ENCODE data around the gene EFCAB9. TPM values are rescaled to one million over a fixed set of nuclear protein-coding genes. Genes with fewer than 3 reads are reported as not detected.

Gene EFCAB9
- total RNA-seq: not detected
- polyA plus RNA-seq: not detected

- no peaks in the 10 kb centered on the region for H3K36me3 Mint-ChIP-seq
- H3K4me3 Mint-ChIP-seq: no peak within 1 kb of the TSS
Measured at GRCh38 chr5:172193872-172194271, at the start of gene EFCAB9. Gene EFCAB9, plus strand, starts transcription at chr5:172194172. Its CDS starts 1 bp downstream, at chr5:172194173.

GRCh38 chr5:172144291-172144815, 49.6 kb upstream of the EFCAB9 start:
- H3K27me3 ChIP-seq (ENCODE audit: control insufficient read depth, insufficient read depth, low read length): no peaks in the 10 kb centered on the region
- H3K27ac ChIP-seq (ENCODE audit: insufficient read depth, low read length, poor library complexity, severe bottlenecking): peak overlapping the region; percentile 42
- peaks cover 72% of the 10 kb centered on the region for H3K36me3 ChIP-seq (ENCODE audit: control insufficient read depth, insufficient read depth, low read length)
- no peak overlapping the region for H3K4me3 ChIP-seq (ENCODE audit: low read depth, low read length)
- peaks cover 72% of the 10 kb centered on the region for H3K4me1 ChIP-seq (ENCODE audit: control insufficient read depth, insufficient read depth, low read length, poor library complexity, severe bottlenecking)
- H3K9me3 Mint-ChIP-seq: no peaks in the 10 kb centered on the region
- H3K4me1 Mint-ChIP-seq: peaks cover 35 to 95% (median 56%) of the 10 kb centered on the region in 4 donors
- no peak for DNase-seq
- H3K27me3 Mint-ChIP-seq: no peaks in the 10 kb centered on the region
- peaks cover 24% of the 10 kb centered on the region for H3K36me3 Mint-ChIP-seq
- H3K4me3 Mint-ChIP-seq: peak overlapping the region in 3 of 4 donors; percentile 19 to 66 (median 24)
- H3K27ac Mint-ChIP-seq: peak overlapping the region; percentile 77 to 86 (median 79)
- no peaks in the 10 kb centered on the region for H3K9me3 ChIP-seq (ENCODE audit: control insufficient read depth in 2 of 2, low read length in 2 of 2)
- no peak for ATAC-seq (ENCODE audit: low read depth in 2 of 2)

More at GRCh38 chr5:172193872-172194271, at the start of gene EFCAB9:
- Histone ChIP-seq H3K9me3 (ENCODE audit: control insufficient read depth in 2 of 2, low read length in 2 of 2) (no peaks in the 10 kb centered on the region), H3K4me3 (ENCODE audit: low read depth, low read length) (no peak within 1 kb of the TSS), H3K27me3 (ENCODE audit: control insufficient read depth, insufficient read depth, low read length) (no peaks in the 10 kb centered on the region), H3K4me1 (ENCODE audit: control insufficient read depth, insufficient read depth, low read length, poor library complexity, severe bottlenecking) (peaks cover 1% of the 10 kb centered on the region), H3K36me3 (ENCODE audit: control insufficient read depth, insufficient read depth, low read length) (no peaks in the 10 kb centered on the region), H3K27ac (ENCODE audit: insufficient read depth, low read length, poor library complexity, severe bottlenecking) (no peak within 1 kb of the TSS)
- Mint-ChIP-seq H3K9me3 (no peaks in the 10 kb centered on the region), H3K27ac (no peak within 1 kb of the TSS), H3K27me3 (peaks cover 14% of the 10 kb centered on the region), H3K4me1 (peaks cover 0 to 6% (median 0%) of the 10 kb centered on the region in 4 donors)
- ATAC-seq (ENCODE audit: low read depth in 2 of 2): no peak
- no peak for DNase-seq

GRCh38 chr5:172144931-172145869, 48.8 kb upstream of the EFCAB9 start:
- Histone ChIP-seq H3K36me3 (ENCODE audit: control insufficient read depth, insufficient read depth, low read length) (peaks cover 69% of the 10 kb centered on the region), H3K27me3 (ENCODE audit: control insufficient read depth, insufficient read depth, low read length) (no peaks in the 10 kb centered on the region), H3K9me3 (ENCODE audit: control insufficient read depth in 2 of 2, low read length in 2 of 2) (no peaks in the 10 kb centered on the region), H3K4me1 (ENCODE audit: control insufficient read depth, insufficient read depth, low read length, poor library complexity, severe bottlenecking) (peaks cover 73% of the 10 kb centered on the region), H3K27ac (ENCODE audit: insufficient read depth, low read length, poor library complexity, severe bottlenecking) (peak overlapping the region; percentile 42), H3K4me3 (ENCODE audit: low read depth, low read length) (no peak overlapping the region)
- no peaks in the 10 kb centered on the region for H3K27me3 Mint-ChIP-seq
- H3K27ac Mint-ChIP-seq: peak overlapping the region; percentile 31 to 86 (median 79)
- no peaks in the 10 kb centered on the region for H3K9me3 Mint-ChIP-seq
- peak overlapping the region in 1 of 4 donors; percentile 66 for H3K4me3 Mint-ChIP-seq
- ATAC-seq (ENCODE audit: low read depth in 2 of 2): no peak
- DNase-seq: no peak
- H3K4me1 Mint-ChIP-seq: peaks cover 27 to 93% (median 50%) of the 10 kb centered on the region in 4 donors
- peaks cover 18% of the 10 kb centered on the region for H3K36me3 Mint-ChIP-seq

- peak overlapping the region in 2 of 3 donors; percentile 79 to 92 for H3K27ac Mint-ChIP-seq
- peaks cover 78% of the 10 kb centered on the region for H3K4me1 ChIP-seq (ENCODE audit: control insufficient read depth, insufficient read depth, low read length, poor library complexity, severe bottlenecking)
- peaks cover 66% of the 10 kb centered on the region for H3K36me3 ChIP-seq (ENCODE audit: control insufficient read depth, insufficient read depth, low read length)
- no peaks in the 10 kb centered on the region for H3K27me3 Mint-ChIP-seq
- H3K27me3 ChIP-seq (ENCODE audit: control insufficient read depth, insufficient read depth, low read length): no peaks in the 10 kb centered on the region
- no peak overlapping the region for H3K4me3 ChIP-seq (ENCODE audit: low read depth, low read length)
- H3K9me3 Mint-ChIP-seq: no peaks in the 10 kb centered on the region
- H3K4me1 Mint-ChIP-seq: peaks cover 29 to 93% (median 55%) of the 10 kb centered on the region in 4 donors
- peak overlapping the region; percentile 42 for H3K27ac ChIP-seq (ENCODE audit: insufficient read depth, low read length, poor library complexity, severe bottlenecking)
- H3K36me3 Mint-ChIP-seq: peaks cover 20% of the 10 kb centered on the region
- H3K4me3 Mint-ChIP-seq: peak overlapping the region in 2 of 4 donors; percentile 13 to 69
- DNase-seq (no peak), ATAC-seq (ENCODE audit: low read depth in 2 of 2) (no peak)
- H3K9me3 ChIP-seq (ENCODE audit: control insufficient read depth in 2 of 2, low read length in 2 of 2): no peaks in the 10 kb centered on the region
Measured at GRCh38 chr5:172145870-172146747, 47.9 kb upstream of the EFCAB9 start.

GRCh38 chr5:172146748-172147092, 47.3 kb upstream of the EFCAB9 start:
- no peak overlapping the region for H3K4me3 ChIP-seq (ENCODE audit: low read depth, low read length)
- peak overlapping the region; percentile 64 to 92 (median 79) for H3K27ac Mint-ChIP-seq
- H3K27me3 ChIP-seq (ENCODE audit: control insufficient read depth, insufficient read depth, low read length): no peaks in the 10 kb centered on the region
- H3K9me3 Mint-ChIP-seq: no peaks in the 10 kb centered on the region
- no peaks in the 10 kb centered on the region for H3K27me3 Mint-ChIP-seq
- ATAC-seq (ENCODE audit: low read depth in 2 of 2) (no peak), DNase-seq (no peak)
- H3K4me1 Mint-ChIP-seq: peaks cover 33 to 94% (median 58%) of the 10 kb centered on the region in 4 donors
- H3K9me3 ChIP-seq (ENCODE audit: control insufficient read depth in 2 of 2, low read length in 2 of 2): no peaks in the 10 kb centered on the region
- H3K27ac ChIP-seq (ENCODE audit: insufficient read depth, low read length, poor library complexity, severe bottlenecking): peak overlapping the region; percentile 34
- peaks cover 67% of the 10 kb centered on the region for H3K36me3 ChIP-seq (ENCODE audit: control insufficient read depth, insufficient read depth, low read length)
- peaks cover 24% of the 10 kb centered on the region for H3K36me3 Mint-ChIP-seq
- H3K4me3 Mint-ChIP-seq: peak overlapping the region in 2 of 4 donors; percentile 19 to 69
- H3K4me1 ChIP-seq (ENCODE audit: control insufficient read depth, insufficient read depth, low read length, poor library complexity, severe bottlenecking): peaks cover 80% of the 10 kb centered on the region

GRCh38 chr5:172147857-172148256, 46.1 kb upstream of the EFCAB9 start:
- H3K27me3 ChIP-seq (ENCODE audit: control insufficient read depth, insufficient read depth, low read length): no peaks in the 10 kb centered on the region
- H3K27ac ChIP-seq (ENCODE audit: insufficient read depth, low read length, poor library complexity, severe bottlenecking): peak overlapping the region; percentile 25
- peak overlapping the region; percentile 56 to 92 (median 65) for H3K27ac Mint-ChIP-seq
- DNase-seq (no peak), ATAC-seq (ENCODE audit: low read depth in 2 of 2) (no peak)
- H3K4me3 ChIP-seq (ENCODE audit: low read depth, low read length): no peak overlapping the region
- H3K4me3 Mint-ChIP-seq: peak overlapping the region in 2 of 4 donors; percentile 41 to 69
- H3K27me3 Mint-ChIP-seq: no peaks in the 10 kb centered on the region
- peaks cover 72% of the 10 kb centered on the region for H3K36me3 ChIP-seq (ENCODE audit: control insufficient read depth, insufficient read depth, low read length)
- H3K9me3 ChIP-seq (ENCODE audit: control insufficient read depth in 2 of 2, low read length in 2 of 2): no peaks in the 10 kb centered on the region
- peaks cover 80% of the 10 kb centered on the region for H3K4me1 ChIP-seq (ENCODE audit: control insufficient read depth, insufficient read depth, low read length, poor library complexity, severe bottlenecking)
- H3K36me3 Mint-ChIP-seq: peaks cover 29% of the 10 kb centered on the region
- no peaks in the 10 kb centered on the region for H3K9me3 Mint-ChIP-seq
- peaks cover 27 to 94% (median 59%) of the 10 kb centered on the region in 4 donors for H3K4me1 Mint-ChIP-seq

GRCh38 chr5:172148381-172148780, 45.6 kb upstream of the EFCAB9 start:
- no peak overlapping the region for H3K4me3 ChIP-seq (ENCODE audit: low read depth, low read length)
- no peaks in the 10 kb centered on the region for H3K9me3 ChIP-seq (ENCODE audit: control insufficient read depth in 2 of 2, low read length in 2 of 2)
- Mint-ChIP-seq H3K4me1 (peaks cover 27 to 94% (median 62%) of the 10 kb centered on the region in 4 donors), H3K9me3 (no peaks in the 10 kb centered on the region), H3K36me3 (peaks cover 34% of the 10 kb centered on the region), H3K4me3 (no peak overlapping the region), H3K27ac (peak overlapping the region; percentile 56 to 92 (median 65)), H3K27me3 (no peaks in the 10 kb centered on the region)
- peaks cover 75% of the 10 kb centered on the region for H3K4me1 ChIP-seq (ENCODE audit: control insufficient read depth, insufficient read depth, low read length, poor library complexity, severe bottlenecking)
- no peak for DNase-seq
- ATAC-seq (ENCODE audit: low read depth in 2 of 2): no peak
- peaks cover 74% of the 10 kb centered on the region for H3K36me3 ChIP-seq (ENCODE audit: control insufficient read depth, insufficient read depth, low read length)
- H3K27me3 ChIP-seq (ENCODE audit: control insufficient read depth, insufficient read depth, low read length): no peaks in the 10 kb centered on the region
- peak overlapping the region; percentile 25 for H3K27ac ChIP-seq (ENCODE audit: insufficient read depth, low read length, poor library complexity, severe bottlenecking)
